ENCODE results near the gene MED13L.
"Not testable (repeated sequence)": the region's sequence is repeated elsewhere in the genome, so short reads cannot be mapped to it uniquely, and the experiment has no call there.

Gene MED13L

GRCh38 chr12:116246490-116247179, 30.9 kb downstream of the MED13L start:
- H3K27me3 ChIP-seq (ENCODE audit: control insufficient read depth, insufficient read depth, low read length), result no peaks in the 10 kb centered on the region
- 75% methylated on average over 1 of the region's 5 CpGs for WGBS (ENCODE audit: insufficient coverage, insufficient read length)
- peaks cover 2% of the 10 kb centered on the region; the same call in 1 of the 2 replicates for H3K4me1 ChIP-seq (ENCODE audit: control insufficient read depth, insufficient read depth, low read length)
- H3K36me3 ChIP-seq (ENCODE audit: control insufficient read depth, insufficient read depth, low read length), result no peaks in the 10 kb centered on the region
- no peak overlapping the region for H3K27ac ChIP-seq (ENCODE audit: low read length)
- no peaks in the 10 kb centered on the region for H3K9me3 ChIP-seq (ENCODE audit: control insufficient read depth, insufficient read depth, low read length)
- DNase-seq (ENCODE audit: low read depth, low spot score), result no peak
- no peak overlapping the region for H3K4me3 ChIP-seq (ENCODE audit: low read length)

GRCh38 chr12:116245189-116245588, 32.3 kb downstream of the MED13L start:
- Histone ChIP-seq H3K27ac (ENCODE audit: low read length) (no peak overlapping the region), H3K4me1 (ENCODE audit: control insufficient read depth, insufficient read depth, low read length) (peaks cover 2% of the 10 kb centered on the region; the same call in 1 of the 2 replicates)
- no CpG with 5 or more reads among the region's 2 CpGs for WGBS (ENCODE audit: insufficient coverage, insufficient read length)

GRCh38 chr12:116244474-116245090, 32.9 kb downstream of the MED13L start:
- Histone ChIP-seq H3K4me3 (ENCODE audit: low read length) (no peak overlapping the region), H3K4me1 (ENCODE audit: control insufficient read depth, insufficient read depth, low read length) (peaks cover 2% of the 10 kb centered on the region; the same call in 1 of the 2 replicates), H3K36me3 (ENCODE audit: control insufficient read depth, insufficient read depth, low read length) (no peaks in the 10 kb centered on the region), H3K27me3 (ENCODE audit: control insufficient read depth, insufficient read depth, low read length) (no peaks in the 10 kb centered on the region), H3K27ac (ENCODE audit: low read length) (no peak overlapping the region), H3K9me3 (ENCODE audit: control insufficient read depth, insufficient read depth, low read length) (no peaks in the 10 kb centered on the region)
- DNase-seq (ENCODE audit: low read depth, low spot score), result no peak
- no CpG with 5 or more reads among the region's 6 CpGs for WGBS (ENCODE audit: insufficient coverage, insufficient read length)

More at GRCh38 chr12:116245189-116245588, 32.3 kb downstream of the MED13L start:
- DNase-seq (ENCODE audit: low read depth, low spot score), result no peak
- H3K36me3 ChIP-seq (ENCODE audit: control insufficient read depth, insufficient read depth, low read length), result no peaks in the 10 kb centered on the region
- H3K9me3 ChIP-seq (ENCODE audit: control insufficient read depth, insufficient read depth, low read length), result no peaks in the 10 kb centered on the region
- H3K4me3 ChIP-seq (ENCODE audit: low read length), result no peak overlapping the region
- no peaks in the 10 kb centered on the region for H3K27me3 ChIP-seq (ENCODE audit: control insufficient read depth, insufficient read depth, low read length)

DNA sequence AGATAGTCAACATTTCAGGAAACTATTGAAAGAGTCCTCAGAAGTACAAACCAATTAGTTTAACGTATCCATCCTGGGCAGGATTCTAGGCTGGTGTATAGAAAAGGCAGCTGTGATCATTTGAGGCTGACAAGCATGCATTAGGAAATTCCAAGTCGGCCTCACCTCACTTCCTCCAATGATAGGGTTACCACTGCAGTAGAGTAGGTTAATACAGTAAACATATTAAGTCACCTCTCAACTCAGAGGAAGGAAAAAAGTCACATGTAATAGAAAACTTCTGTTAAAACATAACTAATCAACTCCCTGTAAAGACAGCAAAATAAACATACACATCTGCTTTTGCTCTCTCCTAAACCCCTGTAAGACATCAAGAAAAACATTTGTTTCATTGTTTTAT, 33.5 kb downstream of the MED13L start:
- Histone ChIP-seq H3K27me3 (ENCODE audit: control insufficient read depth, insufficient read depth, low read length) (no peaks in the 10 kb centered on the region), H3K36me3 (ENCODE audit: control insufficient read depth, insufficient read depth, low read length) (no peaks in the 10 kb centered on the region), H3K4me3 (ENCODE audit: low read length) (no peak overlapping the region), H3K4me1 (ENCODE audit: control insufficient read depth, insufficient read depth, low read length) (peaks cover 2% of the 10 kb centered on the region; the same call in 1 of the 2 replicates), H3K27ac (ENCODE audit: low read length) (no peak overlapping the region), H3K9me3 (ENCODE audit: control insufficient read depth, insufficient read depth, low read length) (no peaks in the 10 kb centered on the region)
- DNase-seq (ENCODE audit: low read depth, low spot score), result no peak
- WGBS (ENCODE audit: insufficient coverage, insufficient read length), result no CpG with 5 or more reads among the region's 2 CpGs

GRCh38 chr12:116242740-116243139, 34.8 kb downstream of the MED13L start:
- Histone ChIP-seq H3K27me3 (ENCODE audit: control insufficient read depth, insufficient read depth, low read length) (no peaks in the 10 kb centered on the region), H3K36me3 (ENCODE audit: control insufficient read depth, insufficient read depth, low read length) (no peaks in the 10 kb centered on the region), H3K27ac (ENCODE audit: low read length) (no peak overlapping the region), H3K4me1 (ENCODE audit: control insufficient read depth, insufficient read depth, low read length) (peaks cover 2% of the 10 kb centered on the region; the same call in 1 of the 2 replicates), H3K4me3 (ENCODE audit: low read length) (no peak overlapping the region), H3K9me3 (ENCODE audit: control insufficient read depth, insufficient read depth, low read length) (no peaks in the 10 kb centered on the region)
- WGBS (ENCODE audit: insufficient coverage, insufficient read length), result no CpG with 5 or more reads among the region's 1 CpG
- DNase-seq (ENCODE audit: low read depth, low spot score), result no peak

GRCh38 chr12:116241157-116241759, 36.2 kb downstream of the MED13L start:
- Histone ChIP-seq H3K4me1 (ENCODE audit: control insufficient read depth, insufficient read depth, low read length) (peaks cover 2% of the 10 kb centered on the region; the same call in 1 of the 2 replicates), H3K36me3 (ENCODE audit: control insufficient read depth, insufficient read depth, low read length) (no peaks in the 10 kb centered on the region), H3K27me3 (ENCODE audit: control insufficient read depth, insufficient read depth, low read length) (no peaks in the 10 kb centered on the region), H3K27ac (ENCODE audit: low read length) (no peak overlapping the region), H3K4me3 (ENCODE audit: low read length) (no peak overlapping the region), H3K9me3 (ENCODE audit: control insufficient read depth, insufficient read depth, low read length) (no peaks in the 10 kb centered on the region)
- no peak for DNase-seq (ENCODE audit: low read depth, low spot score)
- no CpG with 5 or more reads among the region's 9 CpGs for WGBS (ENCODE audit: insufficient coverage, insufficient read length)

- not testable (repeated sequence) for H3K4me3 ChIP-seq (ENCODE audit: low read length); H3K4me1 ChIP-seq (ENCODE audit: control insufficient read depth, insufficient read depth, low read length); H3K9me3 ChIP-seq (ENCODE audit: control insufficient read depth, insufficient read depth, low read length); H3K27ac ChIP-seq (ENCODE audit: low read length); H3K36me3 ChIP-seq (ENCODE audit: control insufficient read depth, insufficient read depth, low read length); H3K27me3 ChIP-seq (ENCODE audit: control insufficient read depth, insufficient read depth, low read length); DNase-seq (ENCODE audit: low read depth, low spot score)
- no CpG with 5 or more reads among the region's 13 CpGs for WGBS (ENCODE audit: insufficient coverage, insufficient read length)
Measured at GRCh38 chr12:116238570-116239119, 38.8 kb downstream of the MED13L start.

GRCh38 chr12:116238149-116238548, 39.3 kb downstream of the MED13L start:
- Histone ChIP-seq H3K27me3 (ENCODE audit: control insufficient read depth, insufficient read depth, low read length) (no peaks in the 10 kb centered on the region), H3K4me3 (ENCODE audit: low read length) (no peak overlapping the region), H3K27ac (ENCODE audit: low read length) (no peak overlapping the region), H3K36me3 (ENCODE audit: control insufficient read depth, insufficient read depth, low read length) (no peaks in the 10 kb centered on the region), H3K9me3 (ENCODE audit: control insufficient read depth, insufficient read depth, low read length) (no peaks in the 10 kb centered on the region), H3K4me1 (ENCODE audit: control insufficient read depth, insufficient read depth, low read length) (no peaks in the 10 kb centered on the region; the same call in 1 of the 2 replicates)
- no CpG with 5 or more reads among the region's 3 CpGs for WGBS (ENCODE audit: insufficient coverage, insufficient read length)
- DNase-seq (ENCODE audit: low read depth, low spot score), result no peak

GRCh38 chr12:116236976-116237375, 40.5 kb downstream of the MED13L start:
- Histone ChIP-seq H3K36me3 (ENCODE audit: control insufficient read depth, insufficient read depth, low read length) (no peaks in the 10 kb centered on the region), H3K4me3 (ENCODE audit: low read length) (no peak overlapping the region), H3K4me1 (ENCODE audit: control insufficient read depth, insufficient read depth, low read length) (no peaks in the 10 kb centered on the region; the same call in 1 of the 2 replicates), H3K9me3 (ENCODE audit: control insufficient read depth, insufficient read depth, low read length) (no peaks in the 10 kb centered on the region), H3K27me3 (ENCODE audit: control insufficient read depth, insufficient read depth, low read length) (no peaks in the 10 kb centered on the region), H3K27ac (ENCODE audit: low read length) (no peak overlapping the region)
- WGBS (ENCODE audit: insufficient coverage, insufficient read length), result no CpG with 5 or more reads among the region's 3 CpGs
- DNase-seq (ENCODE audit: low read depth, low spot score), result no peak

- no peaks in the 10 kb centered on the region for H3K4me1 ChIP-seq (ENCODE audit: control insufficient read depth, insufficient read depth, low read length)
- H3K27me3 ChIP-seq (ENCODE audit: control insufficient read depth, insufficient read depth, low read length), result no peaks in the 10 kb centered on the region
- no peak overlapping the region for H3K27ac ChIP-seq (ENCODE audit: low read length)
- no peaks in the 10 kb centered on the region for H3K36me3 ChIP-seq (ENCODE audit: control insufficient read depth, insufficient read depth, low read length)
- no peaks in the 10 kb centered on the region for H3K9me3 ChIP-seq (ENCODE audit: control insufficient read depth, insufficient read depth, low read length)
- no peak overlapping the region for H3K4me3 ChIP-seq (ENCODE audit: low read length)
- WGBS (ENCODE audit: insufficient coverage, insufficient read length), result 100% methylated on average over 1 of the region's 3 CpGs
- DNase-seq (ENCODE audit: low read depth, low spot score), result no peak
Measured at GRCh38 chr12:116236148-116236731, 41.3 kb downstream of the MED13L start.

All from iPS DF 6.9 (cell line).